Measurements from ENCODE around the gene SHB. TPM values are rescaled to one million over a fixed set of nuclear protein-coding genes. Genes with fewer than 3 reads are reported as not detected.
A peak's percentile ranks its signal among the peaks of the same experiment; 100 is the strongest.

Gene SHB
- total RNA-seq, 1 donor from 2014 or later = 1.1 TPM

- H3K27ac Mint-ChIP-seq = no peak overlapping the region
- H3K4me2 ChIP-seq = peak overlapping the region; percentile 60
- no peaks in the 10 kb centered on the region for H3K9me3 Mint-ChIP-seq
- H3K27me3 Mint-ChIP-seq (ENCODE audit: insufficient read depth, low read depth) = peaks cover 18% of the 10 kb centered on the region
- DNase-seq (ENCODE audit: low spot score) = peak; percentile 72
- H3K4me3 Mint-ChIP-seq = no peak overlapping the region
- H3K9ac ChIP-seq = no peak overlapping the region
- peaks cover 7% of the 10 kb centered on the region for H4K20me1 ChIP-seq (ENCODE audit: low read depth)
- H3K27ac ChIP-seq = no peak overlapping the region
- H3K4me1 Mint-ChIP-seq = peaks cover 56% of the 10 kb centered on the region
- peaks cover 68% of the 10 kb centered on the region for H3K27me3 ChIP-seq
- no peak overlapping the region for H3K4me3 ChIP-seq
- H3K36me3 Mint-ChIP-seq = no peaks in the 10 kb centered on the region
- H3F3A ChIP-seq (ENCODE audit: low read depth) = peaks cover 32% of the 10 kb centered on the region
- H3K79me2 ChIP-seq (ENCODE audit: low read depth) = no peaks in the 10 kb centered on the region
- H3K9me3 ChIP-seq (ENCODE audit: low read depth) = no peaks in the 10 kb centered on the region
- H3K4me1 ChIP-seq = peaks cover 36% of the 10 kb centered on the region
- H3K36me3 ChIP-seq = no peaks in the 10 kb centered on the region
- no peak overlapping the region for H2AFZ ChIP-seq (replicated peaks)
- TF ChIP-seq EZH2phosphoT487 (IDR thresholded peaks at IDR 0.05) (peak; percentile 87), CTCF (IDR thresholded peaks at IDR 0.05) (no peak)
Observed at GRCh38 chr9:38084556-38084880, 15.5 kb upstream of the SHB start.

GRCh38 chr9:38083858-38084555 is 15.0 kb upstream of the SHB start:
- Mint-ChIP-seq H3K36me3 (no peaks in the 10 kb centered on the region), H3K4me3 (peak overlapping the region; percentile 7), H3K9me3 (no peaks in the 10 kb centered on the region), H3K4me1 (peaks cover 55% of the 10 kb centered on the region), H3K27ac (no peak overlapping the region), H3K27me3 (ENCODE audit: insufficient read depth, low read depth) (peaks cover 18% of the 10 kb centered on the region)
- Histone ChIP-seq H3K9ac (no peak overlapping the region), H3K9me3 (ENCODE audit: low read depth) (no peaks in the 10 kb centered on the region), H3K27me3 (peaks cover 73% of the 10 kb centered on the region), H3K4me1 (peaks cover 35% of the 10 kb centered on the region), H2AFZ (replicated peaks) (no peak overlapping the region), H3K4me2 (peak overlapping the region; percentile 60), H3K79me2 (ENCODE audit: low read depth) (no peaks in the 10 kb centered on the region), H3K4me3 (no peak overlapping the region), H3F3A (ENCODE audit: low read depth) (peaks cover 32% of the 10 kb centered on the region), H3K27ac (no peak overlapping the region), H4K20me1 (ENCODE audit: low read depth) (peaks cover 7% of the 10 kb centered on the region), H3K36me3 (no peaks in the 10 kb centered on the region)
- TF ChIP-seq CTCF (IDR thresholded peaks at IDR 0.05) = no peak
- DNase-seq (ENCODE audit: low spot score) = no peak

GRCh38 chr9:38082446-38083287 is 13.6 kb upstream of the SHB start:
- H3K9ac ChIP-seq = no peak overlapping the region
- peaks cover 7% of the 10 kb centered on the region for H4K20me1 ChIP-seq (ENCODE audit: low read depth)
- Mint-ChIP-seq H3K27me3 (ENCODE audit: insufficient read depth, low read depth) (peaks cover 13% of the 10 kb centered on the region), H3K4me3 (no peak overlapping the region), H3K4me1 (peaks cover 50% of the 10 kb centered on the region), H3K36me3 (no peaks in the 10 kb centered on the region), H3K9me3 (no peaks in the 10 kb centered on the region), H3K27ac (no peak overlapping the region)
- H3K9me3 ChIP-seq (ENCODE audit: low read depth) = no peaks in the 10 kb centered on the region
- H3K27ac ChIP-seq = no peak overlapping the region
- H3F3A ChIP-seq (ENCODE audit: low read depth) = peaks cover 32% of the 10 kb centered on the region
- H3K79me2 ChIP-seq (ENCODE audit: low read depth) = no peaks in the 10 kb centered on the region
- H3K36me3 ChIP-seq = no peaks in the 10 kb centered on the region
- DNase-seq (ENCODE audit: low spot score) = no peak
- peaks cover 35% of the 10 kb centered on the region for H3K4me1 ChIP-seq
- H3K27me3 ChIP-seq = peaks cover 75% of the 10 kb centered on the region
- H3K4me3 ChIP-seq = no peak overlapping the region
- H2AFZ ChIP-seq (replicated peaks) = no peak overlapping the region
- no peak for TF ChIP-seq EZH2 (IDR thresholded peaks at IDR 0.05)
- TF ChIP-seq CTCF (IDR thresholded peaks at IDR 0.05) = no peak
- no peak for TF ChIP-seq EZH2phosphoT487 (IDR thresholded peaks at IDR 0.05)
- no peak overlapping the region for H3K4me2 ChIP-seq
